Measurements from ENCODE around the gene FBXO34. TPM values are rescaled to one million over a fixed set of nuclear protein-coding genes. Genes with fewer than 3 reads are reported as not detected.

FBXO34 gene
- total RNA-seq, 2 donors from 2014 or later, result 16.0 to 21.6 TPM

DNA sequence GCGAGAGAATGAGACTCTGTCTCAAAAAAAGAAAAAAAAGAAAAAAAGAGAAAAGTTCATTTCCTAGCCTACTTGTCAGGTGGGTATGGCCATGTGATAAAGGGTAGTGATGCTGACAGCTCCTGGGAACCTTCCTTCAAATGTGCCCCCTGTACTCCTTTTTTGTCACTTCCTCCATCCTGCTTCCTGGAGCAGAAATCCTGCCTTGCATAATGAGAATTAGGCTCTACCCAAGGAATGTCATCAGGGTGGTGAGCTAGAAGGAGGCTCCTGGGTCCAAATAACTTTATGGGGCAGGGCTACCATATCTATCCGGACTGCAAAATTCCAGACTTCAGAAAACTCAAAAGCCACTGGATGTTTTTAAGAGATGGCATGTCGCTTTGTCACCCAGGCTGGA lies 27.8 kb upstream of the FBXO34 start:
- H3K9me3 ChIP-seq, result no peaks in the 10 kb centered on the region
- no peaks in the 10 kb centered on the region for H3K36me3 ChIP-seq
- no peak for ATAC-seq (ENCODE audit: insufficient number of reproducible peaks, low FRiP score, low read depth)
- peaks cover 0 to 5% of the 10 kb centered on the region in 2 donors for H3K4me1 ChIP-seq (ENCODE audit: control insufficient read depth in 1 of 2, low read depth in 2 of 2)
- DNase-seq (ENCODE audit: low spot score), result no peak
- H3K27me3 ChIP-seq (replicated peaks; ENCODE audit: insufficient read depth), result no peaks in the 10 kb centered on the region
- TF ChIP-seq, protein P1, sequence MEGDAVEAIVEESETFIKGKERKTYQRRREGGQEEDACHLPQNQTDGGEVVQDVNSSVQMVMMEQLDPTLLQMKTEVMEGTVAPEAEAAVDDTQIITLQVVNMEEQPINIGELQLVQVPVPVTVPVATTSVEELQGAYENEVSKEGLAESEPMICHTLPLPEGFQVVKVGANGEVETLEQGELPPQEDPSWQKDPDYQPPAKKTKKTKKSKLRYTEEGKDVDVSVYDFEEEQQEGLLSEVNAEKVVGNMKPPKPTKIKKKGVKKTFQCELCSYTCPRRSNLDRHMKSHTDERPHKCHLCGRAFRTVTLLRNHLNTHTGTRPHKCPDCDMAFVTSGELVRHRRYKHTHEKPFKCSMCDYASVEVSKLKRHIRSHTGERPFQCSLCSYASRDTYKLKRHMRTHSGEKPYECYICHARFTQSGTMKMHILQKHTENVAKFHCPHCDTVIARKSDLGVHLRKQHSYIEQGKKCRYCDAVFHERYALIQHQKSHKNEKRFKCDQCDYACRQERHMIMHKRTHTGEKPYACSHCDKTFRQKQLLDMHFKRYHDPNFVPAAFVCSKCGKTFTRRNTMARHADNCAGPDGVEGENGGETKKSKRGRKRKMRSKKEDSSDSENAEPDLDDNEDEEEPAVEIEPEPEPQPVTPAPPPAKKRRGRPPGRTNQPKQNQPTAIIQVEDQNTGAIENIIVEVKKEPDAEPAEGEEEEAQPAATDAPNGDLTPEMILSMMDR (IDR thresholded peaks at IDR 0.05), result no peak
- no peak overlapping the region for H3K27ac ChIP-seq
- H3K4me3 ChIP-seq, result no peak overlapping the region

DNA sequence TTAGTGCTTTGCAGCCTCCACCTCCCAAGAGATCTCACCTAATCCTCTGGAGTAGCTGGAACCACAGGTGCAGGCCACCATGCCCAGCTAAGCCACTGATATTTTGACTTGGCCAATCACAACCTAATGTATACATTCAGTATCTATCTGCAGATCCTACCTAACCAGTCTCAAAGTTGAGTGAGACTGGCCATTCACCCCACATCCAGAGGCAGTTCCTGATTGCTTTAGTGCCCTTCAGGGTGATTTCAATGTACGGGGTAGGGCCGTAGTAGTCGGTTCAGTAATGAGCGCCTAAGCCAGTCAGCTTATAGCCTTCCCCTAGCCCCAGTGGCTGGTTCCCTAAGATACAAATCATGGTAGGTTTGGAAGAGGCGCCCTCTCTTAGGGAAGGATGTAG lies 27.4 kb upstream of the FBXO34 start:
- TF ChIP-seq, protein P1 (IDR thresholded peaks at IDR 0.05), result no peak
- Histone ChIP-seq H3K4me1 (ENCODE audit: control insufficient read depth in 1 of 2, low read depth in 2 of 2) (peaks cover 0 to 5% of the 10 kb centered on the region in 2 donors), H3K36me3 (no peaks in the 10 kb centered on the region), H3K27ac (no peak overlapping the region), H3K4me3 (no peak overlapping the region), H3K9me3 (no peaks in the 10 kb centered on the region), H3K27me3 (replicated peaks; ENCODE audit: insufficient read depth) (no peaks in the 10 kb centered on the region)
- ATAC-seq (ENCODE audit: insufficient number of reproducible peaks, low FRiP score, low read depth), result no peak
- DNase-seq (ENCODE audit: low spot score), result no peak

DNA sequence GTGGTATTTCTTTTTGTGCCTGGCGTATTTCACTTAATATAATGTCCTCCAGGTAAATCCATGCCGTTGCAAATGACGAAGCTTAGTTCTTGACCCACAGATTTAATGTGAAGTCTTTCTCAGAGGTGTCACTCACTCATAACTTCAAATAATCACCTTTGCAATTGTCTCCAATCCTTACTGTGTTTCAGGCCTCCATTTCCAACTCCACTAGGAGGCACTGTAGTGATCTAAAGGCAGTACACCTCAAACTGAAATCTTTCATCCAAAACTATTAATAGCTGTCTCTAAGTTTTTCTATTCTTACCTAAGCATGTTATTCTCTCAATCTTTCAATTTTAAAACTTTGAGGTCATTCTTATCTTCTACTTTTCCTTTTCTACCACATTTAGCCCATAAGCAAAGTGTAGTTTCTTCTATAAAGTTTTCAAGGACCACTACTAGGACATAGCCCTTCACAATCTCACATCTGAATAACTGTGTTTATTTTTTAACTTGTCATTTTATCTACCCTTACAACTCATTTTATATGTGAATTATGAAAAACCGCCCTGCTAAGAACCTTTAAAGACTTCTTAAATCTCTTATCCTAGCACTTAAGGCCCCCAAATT lies 25.5 kb upstream of the FBXO34 start:
- H3K27me3 ChIP-seq (replicated peaks; ENCODE audit: insufficient read depth), result no peaks in the 10 kb centered on the region
- ATAC-seq (ENCODE audit: insufficient number of reproducible peaks, low FRiP score, low read depth), result no peak
- TF ChIP-seq, protein P1 (IDR thresholded peaks at IDR 0.05), result peak; percentile 63
- no peak overlapping the region for H3K27ac ChIP-seq
- no peak overlapping the region for H3K4me3 ChIP-seq
- peaks cover 0 to 5% of the 10 kb centered on the region in 2 donors for H3K4me1 ChIP-seq (ENCODE audit: control insufficient read depth in 1 of 2, low read depth in 2 of 2)
- no peak for DNase-seq (ENCODE audit: low spot score)
- no peaks in the 10 kb centered on the region for H3K36me3 ChIP-seq
- no peaks in the 10 kb centered on the region for H3K9me3 ChIP-seq

DNA sequence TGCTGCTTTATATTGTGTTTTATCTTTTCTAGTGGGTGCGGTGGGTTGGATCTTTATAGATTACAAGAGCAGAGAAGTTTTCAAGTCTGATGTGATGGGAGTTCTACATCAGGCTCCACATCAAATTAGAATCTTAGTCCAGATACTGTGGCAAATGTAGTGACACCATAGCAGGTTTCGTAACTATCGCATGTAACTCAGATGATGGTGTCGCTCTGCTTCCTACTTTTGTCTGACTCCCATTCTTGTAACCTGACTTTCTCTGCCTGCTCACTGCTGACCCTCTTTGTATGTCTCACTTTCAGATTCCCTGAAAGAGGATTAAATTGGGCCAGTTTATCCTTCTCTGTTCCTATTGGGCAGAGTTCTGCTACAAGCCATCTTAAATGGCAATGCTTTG lies 22.8 kb upstream of the FBXO34 start:
- Histone ChIP-seq H3K9me3 (no peaks in the 10 kb centered on the region), H3K27me3 (replicated peaks; ENCODE audit: insufficient read depth) (no peaks in the 10 kb centered on the region), H3K4me3 (no peak overlapping the region), H3K36me3 (no peaks in the 10 kb centered on the region), H3K4me1 (ENCODE audit: control insufficient read depth in 1 of 2, low read depth in 2 of 2) (peaks cover 0 to 5% of the 10 kb centered on the region in 2 donors), H3K27ac (no peak overlapping the region)
- ATAC-seq (ENCODE audit: insufficient number of reproducible peaks, low FRiP score, low read depth) (no peak), DNase-seq (ENCODE audit: low spot score) (no peak)
- TF ChIP-seq, protein P1 (IDR thresholded peaks at IDR 0.05), result no peak

DNA sequence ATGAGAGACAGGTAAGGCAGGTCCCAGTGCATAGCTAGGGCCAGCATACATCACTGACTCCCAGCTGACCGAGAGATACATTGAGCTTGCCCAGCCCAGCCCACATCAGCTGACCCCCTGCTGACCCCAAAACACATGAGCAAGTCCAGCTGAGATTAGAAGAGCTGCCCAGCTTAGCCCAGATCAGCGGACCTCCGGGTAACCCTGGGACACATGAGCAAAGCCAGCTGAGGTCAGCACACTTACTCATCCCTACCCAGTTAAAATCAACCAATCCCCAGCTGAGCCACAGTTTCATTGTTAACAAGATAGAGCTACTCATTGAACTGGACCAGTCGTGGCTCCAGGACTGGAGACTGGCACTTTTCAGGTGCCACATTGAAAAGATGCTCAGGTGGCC lies 21.8 kb upstream of the FBXO34 start:
- TF ChIP-seq, protein P1 (IDR thresholded peaks at IDR 0.05), result no peak
- DNase-seq (ENCODE audit: low spot score) (no peak), ATAC-seq (ENCODE audit: insufficient number of reproducible peaks, low FRiP score, low read depth) (no peak)
- Histone ChIP-seq H3K4me1 (ENCODE audit: control insufficient read depth in 1 of 2, low read depth in 2 of 2) (peaks cover 0 to 5% of the 10 kb centered on the region in 2 donors), H3K36me3 (no peaks in the 10 kb centered on the region), H3K27ac (no peak overlapping the region), H3K27me3 (replicated peaks; ENCODE audit: insufficient read depth) (no peaks in the 10 kb centered on the region), H3K9me3 (no peaks in the 10 kb centered on the region), H3K4me3 (no peak overlapping the region)
